H1 (cell line): ENCODE results near the gene RENBP. TPM values are rescaled to one million over a fixed set of nuclear protein-coding genes. Genes with fewer than 3 reads are reported as not detected.
"Not testable (repeated sequence)": the region's sequence is repeated elsewhere in the genome, so short reads cannot be mapped to it uniquely, and the experiment has no call there.

Experiments used
- CTCF ChIA-PET: fragments of 300-600 bp; sonication (Branson Sonifier 250); formaldehyde crosslinking; loops from one replicate; lab custom pipeline; 2021; ENCODE audit not compliant: partially characterized antibody; lab: Charles Lee
- POLR2A ChIA-PET: fragments of 300-600 bp; sonication (Branson Sonifier 250); formaldehyde crosslinking; loops from one replicate; lab custom pipeline; 2021; ENCODE audit warnings: inconsistent platforms; ENCODE audit not compliant: partially characterized antibody; lab: Charles Lee
- DNase-seq, 2 experiments: peaks; one replicate each; pipeline versions ENCODE4 v3.0.0 to v3.0.0-alpha.2; 2010 to 2022; ENCODE audit warnings: low spot score in 2 of 2, low read depth in 1 of 2, mixed read lengths in 1 of 2
- FAIRE-seq: peaks from 2 replicates; lab custom pipeline; 2011; peaks lifted over from hg19 to GRCh38; lab: Jason Lieb, UNC
- H2AFZ ChIP-seq: 2 replicates; pipeline ENCODE4 v1.8.1; 2012; ENCODE audit warnings: low read length, inconsistent platforms
- H2AK5ac ChIP-seq: 2 replicates; pipeline ENCODE4 v1.6.1; 2013; ENCODE audit warnings: low read depth, low read length
- H2BK120ac ChIP-seq: replicated peaks from 2 replicates; pipeline ENCODE3; 2013; ENCODE audit warnings: low read depth, low read length, inconsistent platforms
- H2BK12ac ChIP-seq: 2 replicates; pipeline ENCODE4 v1.6.1; 2013; ENCODE audit warnings: low read depth, low read length
- H2BK15ac ChIP-seq: 2 replicates; pipeline ENCODE4 v1.6.1; 2013; ENCODE audit warnings: low read length
- H2BK20ac ChIP-seq: 2 replicates; pipeline ENCODE4 v1.6.1; 2013; ENCODE audit warnings: low read length
- H2BK5ac ChIP-seq: 2 replicates; pipeline ENCODE4 v1.6.1; 2013; ENCODE audit warnings: low read depth, low read length
- H3K14ac ChIP-seq: 2 replicates; pipeline ENCODE4 v1.6.1; 2013; ENCODE audit warnings: inconsistent platforms; ENCODE audit not compliant: insufficient read length
- H3K18ac ChIP-seq: 2 replicates; pipeline ENCODE4 v1.6.1; 2013; ENCODE audit warnings: low read length; ENCODE audit errors: extremely low read depth
- H3K23ac ChIP-seq: 2 replicates; pipeline ENCODE4 v1.6.1; 2013; ENCODE audit warnings: inconsistent platforms; ENCODE audit not compliant: insufficient read length
- H3K23me2 ChIP-seq: 2 replicates; pipeline ENCODE4 v1.6.1; 2013; ENCODE audit warnings: low read depth, low read length
- H3K27ac ChIP-seq: 2 replicates; pipeline ENCODE4 v1.6.1; 2011; ENCODE audit warnings: low read depth, low read length, inconsistent platforms
- H3K27me3 ChIP-seq, 4 experiments: replicated peaks in 1 of 4; 1 replicate in 1 of 4; 2 replicates in 3 of 4; pipeline versions ENCODE4 v1.6.1 to v1.8.1; 2011 to 2013; ENCODE audit warnings: low read length in 3 of 4, mild to moderate bottlenecking in 3 of 4, inconsistent platforms in 2 of 4, mixed read lengths in 2 of 4, moderate library complexity in 1 of 4; ENCODE audit not compliant: control insufficient read depth in 3 of 4, insufficient read depth in 3 of 4; ENCODE audit errors: extremely low read depth in 1 of 4
- H3K36me3 ChIP-seq, 4 experiments: 2 replicates each; pipeline versions ENCODE4 v1.6.1 to v1.8.1; 2011 to 2013; ENCODE audit warnings: mild to moderate bottlenecking in 4 of 4, low read length in 3 of 4, moderate library complexity in 2 of 4, control low read depth in 1 of 4, inconsistent platforms in 1 of 4; ENCODE audit not compliant: insufficient read depth in 4 of 4, control insufficient read depth in 2 of 4
- H3K4ac ChIP-seq: replicated peaks from 2 replicates; pipeline ENCODE3; 2013; ENCODE audit warnings: low read length, low read depth, mixed read lengths, inconsistent platforms; ENCODE audit not compliant: insufficient read length
- H3K4me1 ChIP-seq, 4 experiments: replicated peaks in 1 of 4; 1 replicate in 1 of 4; 2 replicates in 3 of 4; pipeline versions ENCODE4 v1.6.1 to v1.8.1; 2011 to 2013; ENCODE audit warnings: low read length in 3 of 4, inconsistent platforms in 2 of 4, mixed read lengths in 1 of 4; ENCODE audit not compliant: insufficient read depth in 4 of 4, control insufficient read depth in 3 of 4
- H3K4me2 ChIP-seq, 2 experiments: 2 replicates each; pipeline versions ENCODE4 v1.6.1 to v1.8.1; 2011 to 2013; ENCODE audit warnings: low read depth in 2 of 2, low read length in 2 of 2, control low read depth in 1 of 2, inconsistent platforms in 1 of 2, mild to moderate bottlenecking in 1 of 2; ENCODE audit not compliant: insufficient read depth in 1 of 2
- H3K4me3 ChIP-seq, 4 experiments: fragments of 200-600, 300-600 bp in 1 of 4; sonication (generic), shearing (Covaris generic), sonication (Bioruptor Twin) in 1 of 4; 2 replicates each; pipeline versions ENCODE4 v1.5.1 to v1.8.1; 2011 to 2016; ENCODE audit warnings: low read length in 4 of 4, low read depth in 3 of 4, control low read depth in 2 of 4, inconsistent platforms in 2 of 4, mild to moderate bottlenecking in 2 of 4, mixed read lengths in 1 of 4, moderate library complexity in 1 of 4; ENCODE audit not compliant: insufficient read depth in 2 of 4; ENCODE audit errors: extremely low read depth in 1 of 4
- H3K56ac ChIP-seq: replicated peaks from 2 replicates; pipeline ENCODE3; 2013; ENCODE audit warnings: low read depth, mild to moderate bottlenecking, mixed read lengths, low read length, inconsistent platforms; ENCODE audit not compliant: insufficient read length
- H3K79me1 ChIP-seq: 2 replicates; pipeline ENCODE4 v1.6.1; 2013; ENCODE audit warnings: low read depth, low read length, control low read depth
- H3K79me2 ChIP-seq, 2 experiments: 2 replicates each; pipeline versions ENCODE4 v1.6.1 to v1.8.1; 2012 to 2013; ENCODE audit warnings: low read length in 2 of 2, mild to moderate bottlenecking in 2 of 2, inconsistent platforms in 1 of 2; ENCODE audit not compliant: insufficient read depth in 2 of 2, control insufficient read depth in 1 of 2
- H3K9ac ChIP-seq, 4 experiments: replicated peaks in 1 of 4; 1 replicate in 1 of 4; 2 replicates in 3 of 4; pipeline versions ENCODE4 v1.6.1 to v1.8.1; 2011 to 2013; ENCODE audit warnings: low read depth in 3 of 4, low read length in 3 of 4, control low read depth in 2 of 4, mild to moderate bottlenecking in 2 of 4, moderate library complexity in 2 of 4, inconsistent platforms in 1 of 4; ENCODE audit errors: extremely low read depth in 1 of 4
- H3K9me3 ChIP-seq, 2 experiments: 2 replicates each; pipeline versions ENCODE4 v1.6.1 to v1.8.1; 2012 to 2013; ENCODE audit warnings: mild to moderate bottlenecking in 2 of 2, moderate library complexity in 2 of 2, control low read depth in 1 of 2, inconsistent platforms in 1 of 2, low read depth in 1 of 2, low read length in 1 of 2, mixed read lengths in 1 of 2; ENCODE audit not compliant: insufficient read depth in 2 of 2
- H4K20me1 ChIP-seq, 2 experiments: replicated peaks in 1 of 2; 2 replicates each; pipeline versions ENCODE3 to v1.8.1; 2011 to 2013; ENCODE audit warnings: inconsistent platforms in 2 of 2, low read length in 2 of 2, mild to moderate bottlenecking in 1 of 2; ENCODE audit not compliant: insufficient read depth in 2 of 2, control insufficient read depth in 1 of 2
- H4K5ac ChIP-seq: 2 replicates; pipeline ENCODE4 v1.6.1; 2013; ENCODE audit warnings: low read length, low read depth, mixed read lengths, inconsistent platforms; ENCODE audit not compliant: insufficient read length
- H4K8ac ChIP-seq: 2 replicates; pipeline ENCODE4 v1.8.0; 2013; ENCODE audit warnings: mild to moderate bottlenecking, moderate library complexity, low read length, inconsistent platforms; ENCODE audit not compliant: insufficient read depth; ENCODE audit errors: extremely low read depth
- H4K91ac ChIP-seq: replicated peaks from 2 replicates; pipeline ENCODE3; 2013; ENCODE audit warnings: low read length, mixed read lengths, inconsistent platforms; ENCODE audit not compliant: insufficient read length
- WGBS, 2 experiments: shearing (Covaris generic) in 1 of 2; methylation state at CpG; one replicate each; pipeline versions ENCODE4 v1.1.6 to v1.1.7; 2013 to 2015; ENCODE audit warnings: low lambda C conversion rate in 2 of 2, mixed read lengths in 2 of 2, inconsistent platforms in 1 of 2, low coverage in 1 of 2, missing lambda C conversion rate in 1 of 2; ENCODE audit not compliant: insufficient replicate concordance in 2 of 2, insufficient coverage in 1 of 2, insufficient read length in 1 of 2; ENCODE audit errors: extremely low coverage in 1 of 2, missing lambda C conversion rate in 1 of 2; 5-methylcytosine and 5-hydroxymethylcytosine counted together
- polyA plus RNA-seq, 7 experiments: library from polyadenylated mRNA; depleted of rRNA in 3 of 7; stranded (reverse) in 5 of 7; unstranded in 2 of 7; fragments of >200 nt in 5 of 7; fragments of 200-250 nt in 2 of 7; gene quantifications; 1 replicate in 5 of 7; 2 replicates in 1 of 7; 4 replicates in 1 of 7; pipeline versions ENCODE4 v1.2.1 to v1.2.3, GENCODE V29; 2011 to 2013; ENCODE audit warnings: missing spikeins in 2 of 7, mixed read lengths in 2 of 7
- total RNA-seq: library from RNA; stranded (reverse); fragmentation: NEBNext Ultra II Directional; extraction: Animal tissue kit (Norgen Biotek cat#: 25700); gene quantifications from 2 replicates; pipeline ENCODE4 v1.2.1, GENCODE V29; 2021

Gene RENBP
- total and polyA plus RNA-seq, 2 of the 8 experiments (the other 6 are each of a cell fraction or from before 2014, with no cell fraction given), result 12.4 to 21.8 TPM

DNA sequence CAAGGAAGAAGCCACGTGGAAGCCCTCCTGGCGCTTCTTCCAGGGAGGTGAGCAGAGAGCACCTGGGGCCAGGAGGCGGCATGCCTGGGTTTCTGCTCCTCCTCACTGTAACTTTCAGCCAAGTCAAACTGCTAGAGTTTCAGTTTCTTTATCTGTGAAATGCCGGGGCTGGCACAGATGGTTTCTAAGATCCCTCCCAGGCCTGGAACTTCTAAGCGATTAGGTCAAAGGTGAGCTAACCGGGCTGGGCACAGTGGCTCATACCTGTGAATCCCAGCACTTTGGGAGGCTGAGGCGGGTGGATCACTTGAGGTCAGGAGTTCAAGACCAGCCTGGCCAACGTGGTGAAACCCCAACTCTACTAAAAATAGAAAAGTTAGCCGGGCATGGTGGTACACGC, 36.0 kb upstream of the RENBP start:
- not testable (repeated sequence) for H2BK5ac ChIP-seq, H3K9ac ChIP-seq, H3K4me1 ChIP-seq, H4K20me1 ChIP-seq, H3K4me3 ChIP-seq, H3K56ac ChIP-seq, H2AK5ac ChIP-seq, H2BK120ac ChIP-seq, H3K36me3 ChIP-seq, H3K4ac ChIP-seq, H3K79me1 ChIP-seq, H4K8ac ChIP-seq, H3K4me2 ChIP-seq, H3K79me2 ChIP-seq, DNase-seq, H4K5ac ChIP-seq, H3K9me3 ChIP-seq, H2AFZ ChIP-seq, H3K27ac ChIP-seq, H3K23ac ChIP-seq, H3K27me3 ChIP-seq, H3K14ac ChIP-seq, H4K91ac ChIP-seq, H2BK15ac ChIP-seq, H3K18ac ChIP-seq, H2BK12ac ChIP-seq, H3K23me2 ChIP-seq, H2BK20ac ChIP-seq
- ChIA-PET CTCF (interaction anchor here (1.6 kb wide), 1 partner anchor 28 kb away, joined by 3 read pairs; no protein-coding TSS in a partner anchor), POLR2A (interaction anchor here (3.2 kb wide), 1 partner anchor 9 kb away, joined by 10 read pairs; the partner anchor contains the start of gene HCFC1)
- FAIRE-seq, result peak; percentile 86
- 87% methylated on average over 4 of the region's 10 CpGs; no CpG with 5 or more reads in 1 of the 2 experiments for WGBS, 2 experiments
